Measurements from ENCODE around the gene ADGRD2. TPM values are rescaled to one million over a fixed set of nuclear protein-coding genes. Genes with fewer than 3 reads are reported as not detected.

ADGRD2 gene
- total RNA-seq, 1 experiment from 2014 or later: not detected

GRCh38 chr9:124517600-124517999 lies 67.3 kb downstream of the ADGRD2 start:
- ChIA-PET CTCF (no interaction called here), POLR2A (no interaction called here)
- no TSS peak for BruUV-seq (replicated peaks)
- no peak for DNase-seq (ENCODE audit: low read depth, low spot score)
- Histone ChIP-seq H3K27ac (ENCODE audit: low read length) (no peak overlapping the region), H3K36me3 (ENCODE audit: control insufficient read depth, insufficient read depth, low read length) (no peaks in the 10 kb centered on the region), H3K4me3 (ENCODE audit: low read depth in 2 of 2, low read length in 2 of 2) (no peak overlapping the region), H3K27me3 (ENCODE audit: control insufficient read depth, insufficient read depth, low read length) (no peaks in the 10 kb centered on the region), H3K9me3 (ENCODE audit: control insufficient read depth, insufficient read depth, low read depth, low read length) (no peaks in the 10 kb centered on the region), H3K4me1 (ENCODE audit: control insufficient read depth, insufficient read depth, low read length) (peaks cover 7% of the 10 kb centered on the region; the same call in 1 of the 2 replicates)
- in situ Hi-C loops (cut with HindIII; ENCODE audit: low pct_unique_long_range_greater_than_20kb, low sequenced_read_pairs): no loop called here
- TF ChIP-seq, protein P1, sequence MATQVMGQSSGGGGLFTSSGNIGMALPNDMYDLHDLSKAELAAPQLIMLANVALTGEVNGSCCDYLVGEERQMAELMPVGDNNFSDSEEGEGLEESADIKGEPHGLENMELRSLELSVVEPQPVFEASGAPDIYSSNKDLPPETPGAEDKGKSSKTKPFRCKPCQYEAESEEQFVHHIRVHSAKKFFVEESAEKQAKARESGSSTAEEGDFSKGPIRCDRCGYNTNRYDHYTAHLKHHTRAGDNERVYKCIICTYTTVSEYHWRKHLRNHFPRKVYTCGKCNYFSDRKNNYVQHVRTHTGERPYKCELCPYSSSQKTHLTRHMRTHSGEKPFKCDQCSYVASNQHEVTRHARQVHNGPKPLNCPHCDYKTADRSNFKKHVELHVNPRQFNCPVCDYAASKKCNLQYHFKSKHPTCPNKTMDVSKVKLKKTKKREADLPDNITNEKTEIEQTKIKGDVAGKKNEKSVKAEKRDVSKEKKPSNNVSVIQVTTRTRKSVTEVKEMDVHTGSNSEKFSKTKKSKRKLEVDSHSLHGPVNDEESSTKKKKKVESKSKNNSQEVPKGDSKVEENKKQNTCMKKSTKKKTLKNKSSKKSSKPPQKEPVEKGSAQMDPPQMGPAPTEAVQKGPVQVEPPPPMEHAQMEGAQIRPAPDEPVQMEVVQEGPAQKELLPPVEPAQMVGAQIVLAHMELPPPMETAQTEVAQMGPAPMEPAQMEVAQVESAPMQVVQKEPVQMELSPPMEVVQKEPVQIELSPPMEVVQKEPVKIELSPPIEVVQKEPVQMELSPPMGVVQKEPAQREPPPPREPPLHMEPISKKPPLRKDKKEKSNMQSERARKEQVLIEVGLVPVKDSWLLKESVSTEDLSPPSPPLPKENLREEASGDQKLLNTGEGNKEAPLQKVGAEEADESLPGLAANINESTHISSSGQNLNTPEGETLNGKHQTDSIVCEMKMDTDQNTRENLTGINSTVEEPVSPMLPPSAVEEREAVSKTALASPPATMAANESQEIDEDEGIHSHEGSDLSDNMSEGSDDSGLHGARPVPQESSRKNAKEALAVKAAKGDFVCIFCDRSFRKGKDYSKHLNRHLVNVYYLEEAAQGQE (IDR thresholded peaks at IDR 0.05; ENCODE audit: insufficient read depth in 1 of 2, low read depth in 2 of 2, low read length in 1 of 2): no peak
- TF ChIP-seq SIN3A (IDR thresholded peaks at IDR 0.05; ENCODE audit: borderline replicate concordance, insufficient read depth, low read depth, low read length): no peak
- TF ChIP-seq POLR2AphosphoS5 (IDR thresholded peaks at IDR 0.05; ENCODE audit: low read depth, low read length): no peak
- no peak for TF ChIP-seq CTCF (IDR thresholded peaks at IDR 0.05)
- no peak for TF ChIP-seq TCF7L2 (IDR thresholded peaks at IDR 0.05; ENCODE audit: low read depth, low read length)
- ATAC-seq: no peak
- intact Hi-C loops (cut with micrococcal nuclease; ENCODE audit: unreplicated experiment): loop anchor here (10.0 kb wide), 1 partner anchor 103 kb away; the partner anchor contains the start of gene PSMB7

DNA sequence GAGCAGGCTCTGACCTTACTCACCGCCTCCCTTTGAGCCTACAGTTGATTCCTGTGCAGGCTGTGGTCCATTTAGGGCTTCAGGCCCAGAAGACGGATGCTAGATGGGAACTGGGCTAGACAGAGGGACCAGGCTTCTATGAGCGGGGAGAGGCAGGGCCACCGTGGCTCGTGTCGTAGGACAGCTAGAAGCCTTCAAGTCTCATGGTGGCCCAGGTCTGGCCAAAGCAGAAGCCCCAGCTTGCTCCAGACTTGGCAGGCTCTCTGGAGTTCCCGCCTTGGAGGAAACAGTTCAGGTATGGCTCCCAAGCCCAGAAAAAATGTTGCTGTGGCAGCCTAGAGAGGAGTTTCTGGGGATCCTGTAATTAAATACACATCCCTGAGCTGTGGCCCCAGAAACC lies 67.9 kb downstream of the ADGRD2 start:
- no TSS peak for BruUV-seq (replicated peaks)
- intact Hi-C loops (cut with micrococcal nuclease; ENCODE audit: unreplicated experiment): loop anchor here (10.0 kb wide), 1 partner anchor 103 kb away; the partner anchor contains the start of gene PSMB7
- in situ Hi-C loops (cut with HindIII; ENCODE audit: low pct_unique_long_range_greater_than_20kb, low sequenced_read_pairs): no loop called here

More for the DNA sequence above, 67.9 kb downstream of the ADGRD2 start:
- no peak overlapping the region for H3K4me3 ChIP-seq (ENCODE audit: low read depth in 2 of 2, low read length in 2 of 2)
- ATAC-seq (no peak), DNase-seq (ENCODE audit: low read depth, low spot score) (no peak)
- POLR2A ChIA-PET: no interaction called here
- no peaks in the 10 kb centered on the region for H3K27me3 ChIP-seq (ENCODE audit: control insufficient read depth, insufficient read depth, low read length)
- TF ChIP-seq TCF7L2 (IDR thresholded peaks at IDR 0.05; ENCODE audit: low read depth, low read length) (no peak), CTCF (IDR thresholded peaks at IDR 0.05) (no peak), POLR2AphosphoS5 (IDR thresholded peaks at IDR 0.05; ENCODE audit: low read depth, low read length) (no peak), SIN3A (IDR thresholded peaks at IDR 0.05; ENCODE audit: borderline replicate concordance, insufficient read depth, low read depth, low read length) (no peak)
- TF ChIP-seq, protein P1 (IDR thresholded peaks at IDR 0.05; ENCODE audit: insufficient read depth in 1 of 2, low read depth in 2 of 2, low read length in 1 of 2): no peak
- peaks cover 7% of the 10 kb centered on the region; the same call in 1 of the 2 replicates for H3K4me1 ChIP-seq (ENCODE audit: control insufficient read depth, insufficient read depth, low read length)
- CTCF ChIA-PET: no interaction called here
- no peaks in the 10 kb centered on the region for H3K36me3 ChIP-seq (ENCODE audit: control insufficient read depth, insufficient read depth, low read length)
- no peaks in the 10 kb centered on the region for H3K9me3 ChIP-seq (ENCODE audit: control insufficient read depth, insufficient read depth, low read depth, low read length)
- no peak overlapping the region for H3K27ac ChIP-seq (ENCODE audit: low read length)

Measured in Panc1 (cell line).